A549 treated with dexamethasone at 1 μM for 4 hours (cell line): ENCODE results near the gene GYPC. TPM values are rescaled to one million over a fixed set of nuclear protein-coding genes. Genes with fewer than 3 reads are reported as not detected.

Experiments
- total RNA-seq: library from RNA; stranded (reverse); fragments of 200-300 nt; extraction: Qiagen RNA extraction; gene quantifications from 5 replicates; pipeline ENCODE4 v1.2.3, GENCODE V29; 2022

The GYPC gene
- not detected in 5 replicates for total RNA-seq

GRCh38 chr2:126655500-126656430, at the start of gene GYPC:
TSS of gene GYPC (plus strand) at chr2:126656158. CDS start at chr2:126656264, 106 bp downstream.

Other genes starting within 250 kb of the GYPC start
- gene TEX51, start 242.7 kb downstream of the GYPC start, total RNA-seq = not detected in 5 replicates